Heart left ventricle (tissue), 13 donors: ENCODE results near the gene LIME1.
A peak's percentile ranks its signal among the peaks of the same experiment; 100 is the strongest.

Experiments
- CTCF ChIP-seq, 12 donors: fragments of 200-600 bp; sonication (generic) in 4 of 12; IDR thresholded peaks; one replicate each; pipeline versions ENCODE4 v1.5.0 to v1.8.0; 2018 to 2022; ENCODE audit warnings: antibody characterized with exemption in 12 of 12, mild to moderate bottlenecking in 5 of 12
- POLR2A ChIP-seq, 2 donors: fragments of 450-650 bp; IDR thresholded peaks; one replicate each; pipeline ENCODE4 v1.6.1; 2017; ENCODE audit warnings: antibody characterized with exemption in 2 of 2, mild to moderate bottlenecking in 2 of 2, moderate library complexity in 2 of 2
- donor health status: ischemic (EF 13 %, LVEDD 7.1; RV severe dilation, severe dysfunction).
- donor health status: DM: no; HTN: yes; CAD: no.
- donor health status: DM: no; HTN: no; CAD: no.
- donor health status: ischemic (EF 25% LVEDD 6.9; RV normal size, moderate dysfunction).
- donor health status: ischemic (EF 25% LVEDD 5.7; RV mildly dilated, moderate dysfunction).
- donor health status: ischemic (EF 35%, LVEDD 5.7; RV mildly dilated, moderate dysfunction).
- donor health status: nonischemic (EF 11% LVEDD 7.7; RV severe dilation, severe dysfunction).
- donor health status: DM: yes; HTN: yes; CAD: no.
- donor health status: PGD.
- donor health status: ischemic (EF 29% LVEDD 5.4; RV normal size, mild dysfunction).
- donor health status: nonischemic (EF 23%, LVEDD 6.1; RV moderate dilation, normal function).

GRCh38 chr20:63740627-63741353, 4.3 kb downstream of the LIME1 start:
- TF ChIP-seq CTCF (IDR thresholded peaks at IDR 0.05) (peak in 7 of 12 donors; percentile 14 to 64 (median 48)), POLR2A (IDR thresholded peaks at IDR 0.05) (peak in 1 of 2 donors; percentile 26)
